ENCODE results near the gene NDUFAF5. TPM values are rescaled to one million over a fixed set of nuclear protein-coding genes. Genes with fewer than 3 reads are reported as not detected.

NDUFAF5 gene
- total RNA-seq, 2 experiments from 2014 or later = 70.8 to 73.5 TPM

- Mint-ChIP-seq H3K27me3 (no peaks in the 10 kb centered on the region), H3K4me3 (no peak overlapping the region), H3K36me3 (ENCODE audit: low read depth) (no peaks in the 10 kb centered on the region), H3K27ac (no peak overlapping the region), H3K9me3 (no peaks in the 10 kb centered on the region), H3K4me1 (ENCODE audit: low read depth) (no peaks in the 10 kb centered on the region)
- Histone ChIP-seq H3K9me3 (ENCODE audit: control insufficient read depth in 1 of 2, insufficient read depth in 1 of 2, low read length in 2 of 2) (no peaks in the 10 kb centered on the region), H3K4me3 (ENCODE audit: low read length) (no peak overlapping the region), H3K36me3 (ENCODE audit: insufficient read depth, low read length) (no peaks in the 10 kb centered on the region), H3K27me3 (ENCODE audit: control insufficient read depth in 1 of 2, insufficient read depth in 2 of 2, low read length in 2 of 2) (no peaks in the 10 kb centered on the region), H3K27ac (ENCODE audit: low read depth in 1 of 2, low read length in 2 of 2) (no peak overlapping the region), H3K4me1 (ENCODE audit: insufficient read depth, low read length) (no peaks in the 10 kb centered on the region)
- POLR2A ChIA-PET = no interaction called here
- no peak for DNase-seq
- TF ChIP-seq CTCF (IDR thresholded peaks at IDR 0.05) = no peak
- CTCF ChIA-PET = no interaction called here
- ATAC-seq (ENCODE audit: poor library complexity) = no peak
- intact Hi-C loops (cut with DNase I, micrococcal nuclease) = no loop called here
Observed at GRCh38 chr20:13825465-13825864, 40.6 kb downstream of the NDUFAF5 start.

GRCh38 chr20:13831476-13831875 is 46.6 kb downstream of the NDUFAF5 start:
- no peak for TF ChIP-seq CTCF (IDR thresholded peaks at IDR 0.05)
- H3K4me3 Mint-ChIP-seq = no peak overlapping the region
- no peak for ATAC-seq (ENCODE audit: poor library complexity)
- Histone ChIP-seq H3K27ac (ENCODE audit: low read depth in 1 of 2, low read length in 2 of 2) (no peak overlapping the region), H3K4me3 (ENCODE audit: low read length) (no peak overlapping the region), H3K4me1 (ENCODE audit: insufficient read depth, low read length) (no peaks in the 10 kb centered on the region), H3K27me3 (ENCODE audit: control insufficient read depth in 1 of 2, insufficient read depth in 2 of 2, low read length in 2 of 2) (no peaks in the 10 kb centered on the region), H3K9me3 (ENCODE audit: control insufficient read depth in 1 of 2, insufficient read depth in 1 of 2, low read length in 2 of 2) (no peaks in the 10 kb centered on the region), H3K36me3 (ENCODE audit: insufficient read depth, low read length) (no peaks in the 10 kb centered on the region)
- peaks cover 8% of the 10 kb centered on the region for H3K27me3 Mint-ChIP-seq
- no peaks in the 10 kb centered on the region for H3K9me3 Mint-ChIP-seq
- no peaks in the 10 kb centered on the region for H3K36me3 Mint-ChIP-seq (ENCODE audit: low read depth)
- no peaks in the 10 kb centered on the region for H3K4me1 Mint-ChIP-seq (ENCODE audit: low read depth)
- ChIA-PET CTCF (no interaction called here), POLR2A (no interaction called here)
- DNase-seq = no peak
- intact Hi-C loops (cut with DNase I, micrococcal nuclease) = no loop called here
- no peak overlapping the region for H3K27ac Mint-ChIP-seq

GRCh38 chr20:13838664-13839063 is 53.8 kb downstream of the NDUFAF5 start:
- H3K4me1 Mint-ChIP-seq (ENCODE audit: low read depth) = no peaks in the 10 kb centered on the region
- H3K36me3 Mint-ChIP-seq (ENCODE audit: low read depth) = no peaks in the 10 kb centered on the region
- no peak for DNase-seq
- no peak overlapping the region for H3K27ac Mint-ChIP-seq
- no peak for TF ChIP-seq CTCF (IDR thresholded peaks at IDR 0.05)
- no peak for ATAC-seq (ENCODE audit: poor library complexity)
- Histone ChIP-seq H3K27me3 (ENCODE audit: control insufficient read depth in 1 of 2, insufficient read depth in 2 of 2, low read length in 2 of 2) (peaks cover 0 to 2% of the 10 kb centered on the region in 2 experiments), H3K9me3 (ENCODE audit: control insufficient read depth in 1 of 2, insufficient read depth in 1 of 2, low read length in 2 of 2) (no peaks in the 10 kb centered on the region), H3K36me3 (ENCODE audit: insufficient read depth, low read length) (no peaks in the 10 kb centered on the region), H3K27ac (ENCODE audit: low read depth in 1 of 2, low read length in 2 of 2) (no peak overlapping the region), H3K4me3 (ENCODE audit: low read length) (no peak overlapping the region), H3K4me1 (ENCODE audit: insufficient read depth, low read length) (no peaks in the 10 kb centered on the region)
- intact Hi-C loops (cut with DNase I, micrococcal nuclease) = no loop called here
- POLR2A ChIA-PET = no interaction called here
- H3K9me3 Mint-ChIP-seq = no peaks in the 10 kb centered on the region
- CTCF ChIA-PET = no interaction called here
- no peak overlapping the region for H3K4me3 Mint-ChIP-seq
- peaks cover 28% of the 10 kb centered on the region for H3K27me3 Mint-ChIP-seq

All from CD4-positive, alpha-beta T cell (primary cell).